HepG2 (cell line): ENCODE measurements around the gene CPXM1. TPM values are rescaled to one million over a fixed set of nuclear protein-coding genes. Genes with fewer than 3 reads are reported as not detected.

Experiments used
- ARNTL ChIP-seq: sonication (generic); formaldehyde crosslinking; IDR thresholded peaks from 2 replicates; pipeline ENCODE4 v1.4.0; 2020; ENCODE audit warnings: mild to moderate bottlenecking, missing genetic modification reagents
- CHCHD3 ChIP-seq: sonication (generic); formaldehyde crosslinking; IDR thresholded peaks from 2 replicates; pipeline ENCODE4 v1.8.0; 2022; ENCODE audit warnings: mild to moderate bottlenecking, missing genetic modification reagents, moderate library complexity
- FOXM1 ChIP-seq: sonication (generic); formaldehyde crosslinking; IDR thresholded peaks from 2 replicates; pipeline ENCODE4 v1.5.0; 2020; ENCODE audit warnings: missing genetic modification reagents
- HMGA1 ChIP-seq: sonication (generic); formaldehyde crosslinking; conservative IDR thresholded peaks from 2 replicates; pipeline ENCODE4 v1.4.0; 2020; ENCODE audit warnings: missing genetic modification reagents
- JUNB ChIP-seq: sonication (generic); formaldehyde crosslinking; IDR thresholded peaks from 2 replicates; pipeline ENCODE4 v1.8.0; 2022; ENCODE audit warnings: missing genetic modification reagents, mild to moderate bottlenecking, borderline replicate concordance
- MYC ChIP-seq: sonication (generic); formaldehyde crosslinking; IDR thresholded peaks from 2 replicates; pipeline ENCODE4 v1.9.0; 2021; ENCODE audit warnings: missing genetic modification reagents, borderline replicate concordance
- NKX3-1 ChIP-seq: sonication (generic); formaldehyde crosslinking; IDR thresholded peaks from 2 replicates; pipeline ENCODE4 v1.5.0; 2020; ENCODE audit warnings: missing genetic modification reagents
- PCBP1 ChIP-seq: fragments of 200-400 bp; formaldehyde crosslinking; IDR thresholded peaks from 2 replicates; pipeline ENCODE4 v1.6.1; 2017; ENCODE audit warnings: mild to moderate bottlenecking, low read depth, low read length, borderline replicate concordance
- ZBTB38 ChIP-seq: sonication (generic); formaldehyde crosslinking; IDR thresholded peaks from 2 replicates; pipeline ENCODE4 v1.5.1; 2020; ENCODE audit warnings: mild to moderate bottlenecking, missing genetic modification reagents
- ZNF251 ChIP-seq: sonication (generic); formaldehyde crosslinking; IDR thresholded peaks from 2 replicates; pipeline ENCODE4 v1.9.0; 2021; ENCODE audit warnings: mild to moderate bottlenecking, missing genetic modification reagents
- ZNF550 ChIP-seq: sonication (generic); formaldehyde crosslinking; IDR thresholded peaks from 2 replicates; pipeline ENCODE4 v1.4.0; 2020; ENCODE audit warnings: mild to moderate bottlenecking, missing genetic modification reagents, borderline replicate concordance
- ZNF839 ChIP-seq: sonication (generic); formaldehyde crosslinking; IDR thresholded peaks from 2 replicates; pipeline ENCODE4 v1.4.0; 2020; ENCODE audit warnings: missing genetic modification reagents, mild to moderate bottlenecking, borderline replicate concordance
- polyA plus RNA-seq, 8 experiments: library from polyadenylated mRNA; depleted of rRNA in 3 of 8; stranded (reverse) in 7 of 8; unstranded in 1 of 8; fragments of >200 nt; fragmentation: Illumina TruSeq in 4 of 8; extraction: Trizol in 4 of 8; gene quantifications; 2 replicates each; pipeline versions ENCODE4 v1.2.1 to v1.2.3, GENCODE V29; 2011 to 2016; ENCODE audit warnings: low read depth in 4 of 8, missing spikeins in 1 of 8, mixed read lengths in 1 of 8; ENCODE audit not compliant: insufficient read depth in 1 of 8
- total RNA-seq, 5 experiments: library from RNA; depleted of rRNA; stranded (reverse); fragments of >200 nt; fragmentation: Illumina TruSeq; extraction: Trizol; gene quantifications; 2 replicates each; pipeline ENCODE4 v1.2.3, GENCODE V29; 2016; ENCODE audit warnings: low read depth in 1 of 5
- TF ChIP-seq, protein P1 (sequence below): sonication (generic); formaldehyde crosslinking; IDR thresholded peaks from 2 replicates; pipeline ENCODE4 v1.5.1; 2020; ENCODE audit warnings: mild to moderate bottlenecking, moderate library complexity, missing genetic modification reagents
- TF ChIP-seq, protein P2 (sequence below): sonication (generic); formaldehyde crosslinking; conservative IDR thresholded peaks from 2 replicates; pipeline ENCODE4 v1.8.0; 2022; ENCODE audit warnings: low read depth, missing genetic modification reagents
- TF ChIP-seq, protein P3 (sequence below): IDR thresholded peaks from 2 replicates; pipeline ENCODE4 v1.6.1; 2016; ENCODE audit warnings: mild to moderate bottlenecking
- TF ChIP-seq, protein P4 (sequence below): sonication (generic); formaldehyde crosslinking; IDR thresholded peaks from 2 replicates; pipeline ENCODE4 v1.5.1; 2020; ENCODE audit warnings: missing genetic modification reagents, mild to moderate bottlenecking, borderline replicate concordance
- TF ChIP-seq, protein P5 (sequence below): sonication (generic); formaldehyde crosslinking; IDR thresholded peaks from 2 replicates; pipeline ENCODE4 v1.5.0; 2020; ENCODE audit warnings: mild to moderate bottlenecking, low read depth, missing genetic modification reagents, borderline replicate concordance
- TF ChIP-seq, protein P6 (sequence below): sonication (generic); formaldehyde crosslinking; IDR thresholded peaks from 2 replicates; pipeline ENCODE4 v1.5.0; 2020; ENCODE audit warnings: mild to moderate bottlenecking, missing genetic modification reagents
- TF ChIP-seq, protein P7 (sequence below): IDR thresholded peaks from 2 replicates; pipeline ENCODE4 v1.6.1; 2012; ENCODE audit warnings: inconsistent platforms

CPXM1 gene
- total and polyA plus RNA-seq, 2 of the 13 experiments (the other 11 are each of a cell fraction or from before 2014, with no cell fraction given) = 0.07 TPM; not detected in 1

DNA sequence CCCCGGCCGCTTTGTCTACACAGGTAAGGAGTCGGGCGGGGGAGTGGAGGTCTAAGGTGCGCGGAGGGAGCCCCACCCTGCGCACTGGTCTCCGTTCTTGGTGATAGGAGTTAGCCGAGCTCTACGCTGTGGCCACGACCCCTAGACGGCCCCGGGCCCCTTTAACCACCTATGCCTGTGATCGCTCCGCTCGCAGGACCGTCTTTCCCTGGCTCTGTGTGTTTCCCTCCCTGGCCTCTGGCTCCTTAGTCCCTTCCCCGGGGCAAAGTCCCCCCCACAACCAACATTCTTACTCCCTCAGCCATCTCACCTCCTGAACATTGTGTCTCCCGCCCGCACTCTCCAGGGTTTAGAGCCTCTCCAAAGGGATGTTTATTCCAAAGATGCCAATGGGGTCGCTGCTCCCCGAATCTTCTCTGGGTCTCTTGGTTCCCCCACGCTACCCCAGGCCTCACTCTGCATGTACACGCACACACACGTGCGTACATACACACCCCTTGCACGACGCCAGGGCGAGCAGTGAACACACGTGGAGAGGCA is 50.4 kb downstream of the CPXM1 start (continued):
- TF ChIP-seq, protein P1, sequence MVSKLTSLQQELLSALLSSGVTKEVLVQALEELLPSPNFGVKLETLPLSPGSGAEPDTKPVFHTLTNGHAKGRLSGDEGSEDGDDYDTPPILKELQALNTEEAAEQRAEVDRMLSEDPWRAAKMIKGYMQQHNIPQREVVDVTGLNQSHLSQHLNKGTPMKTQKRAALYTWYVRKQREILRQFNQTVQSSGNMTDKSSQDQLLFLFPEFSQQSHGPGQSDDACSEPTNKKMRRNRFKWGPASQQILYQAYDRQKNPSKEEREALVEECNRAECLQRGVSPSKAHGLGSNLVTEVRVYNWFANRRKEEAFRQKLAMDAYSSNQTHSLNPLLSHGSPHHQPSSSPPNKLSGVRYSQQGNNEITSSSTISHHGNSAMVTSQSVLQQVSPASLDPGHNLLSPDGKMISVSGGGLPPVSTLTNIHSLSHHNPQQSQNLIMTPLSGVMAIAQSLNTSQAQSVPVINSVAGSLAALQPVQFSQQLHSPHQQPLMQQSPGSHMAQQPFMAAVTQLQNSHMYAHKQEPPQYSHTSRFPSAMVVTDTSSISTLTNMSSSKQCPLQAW = 0 out of 2 replicates have a peak, but pooled peaks have one; percentile 22
- TF ChIP-seq ZBTB38 (CRISPR knock-in tag) (peak; percentile 56; the same call in 1 of the 2 replicates), NKX3-1 (CRISPR knock-in tag) (no peak), HMGA1 (CRISPR knock-in tag) (no peak), ARNTL (no peak), CHCHD3 (CRISPR knock-in tag) (no peak), MYC (no peak; the same call in 1 of the 2 replicates), ZNF251 (CRISPR knock-in tag) (no peak), PCBP1 (no peak), JUNB (no peak), ZNF550 (CRISPR knock-in tag) (no peak), ZNF839 (CRISPR knock-in tag) (peak; percentile 25; the same call in 1 of the 2 replicates), FOXM1 (CRISPR knock-in tag) (no peak)
- TF ChIP-seq, protein P2, sequence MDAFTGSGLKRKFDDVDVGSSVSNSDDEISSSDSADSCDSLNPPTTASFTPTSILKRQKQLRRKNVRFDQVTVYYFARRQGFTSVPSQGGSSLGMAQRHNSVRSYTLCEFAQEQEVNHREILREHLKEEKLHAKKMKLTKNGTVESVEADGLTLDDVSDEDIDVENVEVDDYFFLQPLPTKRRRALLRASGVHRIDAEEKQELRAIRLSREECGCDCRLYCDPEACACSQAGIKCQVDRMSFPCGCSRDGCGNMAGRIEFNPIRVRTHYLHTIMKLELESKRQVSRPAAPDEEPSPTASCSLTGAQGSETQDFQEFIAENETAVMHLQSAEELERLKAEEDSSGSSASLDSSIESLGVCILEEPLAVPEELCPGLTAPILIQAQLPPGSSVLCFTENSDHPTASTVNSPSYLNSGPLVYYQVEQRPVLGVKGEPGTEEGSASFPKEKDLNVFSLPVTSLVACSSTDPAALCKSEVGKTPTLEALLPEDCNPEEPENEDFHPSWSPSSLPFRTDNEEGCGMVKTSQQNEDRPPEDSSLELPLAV (CRISPR knock-in tag) = no peak
- TF ChIP-seq, protein P3, sequence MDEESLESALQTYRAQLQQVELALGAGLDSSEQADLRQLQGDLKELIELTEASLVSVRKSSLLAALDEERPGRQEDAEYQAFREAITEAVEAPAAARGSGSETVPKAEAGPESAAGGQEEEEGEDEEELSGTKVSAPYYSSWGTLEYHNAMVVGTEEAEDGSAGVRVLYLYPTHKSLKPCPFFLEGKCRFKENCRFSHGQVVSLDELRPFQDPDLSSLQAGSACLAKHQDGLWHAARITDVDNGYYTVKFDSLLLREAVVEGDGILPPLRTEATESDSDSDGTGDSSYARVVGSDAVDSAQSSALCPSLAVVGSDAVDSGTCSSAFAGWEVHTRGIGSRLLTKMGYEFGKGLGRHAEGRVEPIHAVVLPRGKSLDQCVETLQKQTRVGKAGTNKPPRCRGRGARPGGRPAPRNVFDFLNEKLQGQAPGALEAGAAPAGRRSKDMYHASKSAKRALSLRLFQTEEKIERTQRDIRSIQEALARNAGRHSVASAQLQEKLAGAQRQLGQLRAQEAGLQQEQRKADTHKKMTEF (CRISPR knock-in tag) = peak; percentile 29; the same call in 1 of the 2 replicates
- TF ChIP-seq, protein P4, sequence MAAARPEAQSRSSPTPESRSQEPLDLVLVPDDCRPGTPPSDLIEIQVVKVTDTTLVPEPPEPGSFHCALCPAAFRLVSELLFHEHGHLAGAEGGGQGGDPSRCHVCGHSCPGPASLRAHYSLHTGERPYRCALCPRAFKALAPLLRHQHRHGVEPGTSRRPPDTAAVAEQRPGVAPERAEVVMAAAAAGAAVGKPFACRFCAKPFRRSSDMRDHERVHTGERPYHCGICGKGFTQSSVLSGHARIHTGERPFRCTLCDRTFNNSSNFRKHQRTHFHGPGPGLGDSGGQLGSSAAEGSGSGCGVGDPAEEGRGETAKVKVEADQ (CRISPR knock-in tag) = no peak
- TF ChIP-seq, protein P5, sequence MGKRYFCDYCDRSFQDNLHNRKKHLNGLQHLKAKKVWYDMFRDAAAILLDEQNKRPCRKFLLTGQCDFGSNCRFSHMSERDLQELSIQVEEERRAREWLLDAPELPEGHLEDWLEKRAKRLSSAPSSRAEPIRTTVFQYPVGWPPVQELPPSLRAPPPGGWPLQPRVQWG = no peak
- TF ChIP-seq, protein P6, sequence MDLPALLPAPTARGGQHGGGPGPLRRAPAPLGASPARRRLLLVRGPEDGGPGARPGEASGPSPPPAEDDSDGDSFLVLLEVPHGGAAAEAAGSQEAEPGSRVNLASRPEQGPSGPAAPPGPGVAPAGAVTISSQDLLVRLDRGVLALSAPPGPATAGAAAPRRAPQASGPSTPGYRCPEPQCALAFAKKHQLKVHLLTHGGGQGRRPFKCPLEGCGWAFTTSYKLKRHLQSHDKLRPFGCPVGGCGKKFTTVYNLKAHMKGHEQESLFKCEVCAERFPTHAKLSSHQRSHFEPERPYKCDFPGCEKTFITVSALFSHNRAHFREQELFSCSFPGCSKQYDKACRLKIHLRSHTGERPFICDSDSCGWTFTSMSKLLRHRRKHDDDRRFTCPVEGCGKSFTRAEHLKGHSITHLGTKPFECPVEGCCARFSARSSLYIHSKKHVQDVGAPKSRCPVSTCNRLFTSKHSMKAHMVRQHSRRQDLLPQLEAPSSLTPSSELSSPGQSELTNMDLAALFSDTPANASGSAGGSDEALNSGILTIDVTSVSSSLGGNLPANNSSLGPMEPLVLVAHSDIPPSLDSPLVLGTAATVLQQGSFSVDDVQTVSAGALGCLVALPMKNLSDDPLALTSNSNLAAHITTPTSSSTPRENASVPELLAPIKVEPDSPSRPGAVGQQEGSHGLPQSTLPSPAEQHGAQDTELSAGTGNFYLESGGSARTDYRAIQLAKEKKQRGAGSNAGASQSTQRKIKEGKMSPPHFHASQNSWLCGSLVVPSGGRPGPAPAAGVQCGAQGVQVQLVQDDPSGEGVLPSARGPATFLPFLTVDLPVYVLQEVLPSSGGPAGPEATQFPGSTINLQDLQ (CRISPR knock-in tag) = no peak
- TF ChIP-seq, protein P7, sequence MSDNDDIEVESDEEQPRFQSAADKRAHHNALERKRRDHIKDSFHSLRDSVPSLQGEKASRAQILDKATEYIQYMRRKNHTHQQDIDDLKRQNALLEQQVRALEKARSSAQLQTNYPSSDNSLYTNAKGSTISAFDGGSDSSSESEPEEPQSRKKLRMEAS = peak; percentile 67
